ENCODE measurements around the gene TADA2A. TPM values are rescaled to one million over a fixed set of nuclear protein-coding genes. Genes with fewer than 3 reads are reported as not detected.

Gene TADA2A
- total RNA-seq, 1 experiment from 2014 or later = 25.2 TPM

DNA sequence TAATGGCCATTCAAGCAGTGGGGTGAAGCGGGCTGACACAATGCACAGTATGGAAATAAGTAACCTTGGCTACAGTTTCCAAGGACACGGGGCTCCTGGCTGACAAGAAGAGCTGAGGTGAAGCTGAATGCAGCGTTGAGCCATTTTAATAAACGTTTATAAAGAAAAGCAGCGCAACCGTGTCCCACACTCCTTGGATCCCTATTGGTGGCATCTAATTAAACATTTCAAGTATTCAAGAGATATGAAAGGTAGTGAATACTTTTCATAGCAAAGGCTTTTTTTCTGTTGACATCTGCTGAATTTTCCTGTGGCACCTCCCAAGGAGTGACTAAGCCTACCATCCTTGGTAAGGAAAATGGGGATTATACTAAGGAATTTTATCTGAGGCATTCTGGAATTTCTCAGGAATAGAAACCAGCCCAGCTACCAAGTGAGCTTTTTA is 109.5 kb downstream of the TADA2A start:
- no peaks in the 10 kb centered on the region for H3K79me2 ChIP-seq (ENCODE audit: low read depth)
- H3K27me3 ChIP-seq (ENCODE audit: insufficient read depth, low read depth) = no peaks in the 10 kb centered on the region
- CTCF ChIA-PET = no interaction called here
- intact Hi-C loops (cut with micrococcal nuclease; ENCODE audit: unreplicated experiment) = no loop called here
- DNase-seq = no peak
- POLR2A ChIA-PET (ENCODE audit: unreplicated experiment) = no interaction called here
- H2AFZ ChIP-seq = no peak overlapping the region
- H3F3A ChIP-seq (ENCODE audit: insufficient read depth, low read depth) = peaks cover 22% of the 10 kb centered on the region
- H3K9me3 ChIP-seq (ENCODE audit: insufficient read depth, low read depth) = no peaks in the 10 kb centered on the region
- no TSS peak for BruUV-seq (replicated peaks)
- no peaks in the 10 kb centered on the region for H3K9me2 ChIP-seq (ENCODE audit: insufficient read depth)
- no peak for TF ChIP-seq EZH2 (IDR thresholded peaks at IDR 0.05; ENCODE audit: low read depth)
- TF ChIP-seq, protein P1, sequence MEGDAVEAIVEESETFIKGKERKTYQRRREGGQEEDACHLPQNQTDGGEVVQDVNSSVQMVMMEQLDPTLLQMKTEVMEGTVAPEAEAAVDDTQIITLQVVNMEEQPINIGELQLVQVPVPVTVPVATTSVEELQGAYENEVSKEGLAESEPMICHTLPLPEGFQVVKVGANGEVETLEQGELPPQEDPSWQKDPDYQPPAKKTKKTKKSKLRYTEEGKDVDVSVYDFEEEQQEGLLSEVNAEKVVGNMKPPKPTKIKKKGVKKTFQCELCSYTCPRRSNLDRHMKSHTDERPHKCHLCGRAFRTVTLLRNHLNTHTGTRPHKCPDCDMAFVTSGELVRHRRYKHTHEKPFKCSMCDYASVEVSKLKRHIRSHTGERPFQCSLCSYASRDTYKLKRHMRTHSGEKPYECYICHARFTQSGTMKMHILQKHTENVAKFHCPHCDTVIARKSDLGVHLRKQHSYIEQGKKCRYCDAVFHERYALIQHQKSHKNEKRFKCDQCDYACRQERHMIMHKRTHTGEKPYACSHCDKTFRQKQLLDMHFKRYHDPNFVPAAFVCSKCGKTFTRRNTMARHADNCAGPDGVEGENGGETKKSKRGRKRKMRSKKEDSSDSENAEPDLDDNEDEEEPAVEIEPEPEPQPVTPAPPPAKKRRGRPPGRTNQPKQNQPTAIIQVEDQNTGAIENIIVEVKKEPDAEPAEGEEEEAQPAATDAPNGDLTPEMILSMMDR (conservative IDR thresholded peaks at IDR 0.05) = no peak
- H3K4me3 ChIP-seq = no peak overlapping the region
- H4K20me1 ChIP-seq (ENCODE audit: insufficient read depth) = peaks cover 16% of the 10 kb centered on the region
- H3K27ac ChIP-seq = no peak overlapping the region
- H3K4me2 ChIP-seq = no peak overlapping the region
- peaks cover 8% of the 10 kb centered on the region for H3K36me3 ChIP-seq (ENCODE audit: low read depth)
- H3K4me1 ChIP-seq (replicated peaks; ENCODE audit: insufficient read depth) = no peaks in the 10 kb centered on the region

DNA sequence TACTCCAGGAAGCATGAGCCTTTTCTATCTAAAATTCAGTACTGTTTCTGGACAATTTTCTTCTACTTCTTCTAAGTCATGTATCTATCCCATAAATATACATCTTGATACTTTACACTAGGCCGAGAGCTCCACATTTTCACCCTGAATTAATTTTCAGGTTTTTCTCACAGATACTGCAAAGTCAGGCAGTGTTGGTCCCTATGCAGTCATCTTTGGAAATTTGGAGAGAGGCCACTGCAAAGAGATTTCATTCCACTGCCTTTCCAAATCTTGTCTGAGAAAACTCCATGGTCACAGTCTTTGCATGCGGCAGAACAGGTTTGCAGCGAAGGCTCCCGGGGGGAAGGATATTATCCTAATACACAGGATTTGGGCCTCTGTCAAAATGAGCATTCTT is 111.2 kb downstream of the TADA2A start:
- peaks cover 16% of the 10 kb centered on the region for H3F3A ChIP-seq (ENCODE audit: insufficient read depth, low read depth)
- H3K4me2 ChIP-seq = no peak overlapping the region
- no peak overlapping the region for H3K27ac ChIP-seq
- H3K27me3 ChIP-seq (ENCODE audit: insufficient read depth, low read depth) = no peaks in the 10 kb centered on the region
- no TSS peak for BruUV-seq (replicated peaks)
- ChIA-PET CTCF (no interaction called here), POLR2A (ENCODE audit: unreplicated experiment) (no interaction called here)
- no peaks in the 10 kb centered on the region for H3K79me2 ChIP-seq (ENCODE audit: low read depth)
- H3K9me2 ChIP-seq (ENCODE audit: insufficient read depth) = no peaks in the 10 kb centered on the region
- peaks cover 6% of the 10 kb centered on the region for H3K36me3 ChIP-seq (ENCODE audit: low read depth)
- H3K9me3 ChIP-seq (ENCODE audit: insufficient read depth, low read depth) = no peaks in the 10 kb centered on the region
- DNase-seq = no peak
- H3K4me3 ChIP-seq = no peak overlapping the region
- no peak overlapping the region for H2AFZ ChIP-seq
- H3K4me1 ChIP-seq (replicated peaks; ENCODE audit: insufficient read depth) = no peaks in the 10 kb centered on the region
- intact Hi-C loops (cut with micrococcal nuclease; ENCODE audit: unreplicated experiment) = no loop called here
- H4K20me1 ChIP-seq (ENCODE audit: insufficient read depth) = peaks cover 11% of the 10 kb centered on the region
- TF ChIP-seq, protein P1 (conservative IDR thresholded peaks at IDR 0.05) = no peak
- TF ChIP-seq EZH2 (IDR thresholded peaks at IDR 0.05; ENCODE audit: low read depth) = no peak

DNA sequence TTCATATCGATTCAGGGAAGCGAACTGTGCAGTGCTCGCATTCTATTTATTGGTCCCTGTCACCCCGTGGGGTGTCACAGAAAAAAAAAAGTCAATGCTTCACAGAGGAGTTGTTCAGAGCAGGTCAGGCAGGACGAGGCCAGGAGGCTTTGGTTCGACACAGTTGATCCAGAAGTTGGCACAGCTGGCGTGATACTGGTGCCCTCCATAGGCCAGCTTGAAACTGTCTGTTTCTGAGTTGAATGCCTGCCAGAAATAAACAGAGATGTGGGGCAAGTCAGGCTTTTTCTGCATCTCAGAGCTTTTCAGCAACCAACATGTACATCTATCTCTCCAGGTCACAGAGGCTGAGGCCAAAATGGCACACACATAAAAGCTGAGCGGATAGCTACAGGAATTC is 112.1 kb downstream of the TADA2A start:
- H3K9me3 ChIP-seq (ENCODE audit: insufficient read depth, low read depth) = no peaks in the 10 kb centered on the region
- H3K4me3 ChIP-seq = no peak overlapping the region
- H3K79me2 ChIP-seq (ENCODE audit: low read depth) = no peaks in the 10 kb centered on the region
- no peaks in the 10 kb centered on the region; the same call in 1 of the 2 replicates for H3K36me3 ChIP-seq (ENCODE audit: low read depth)
- peaks cover 11% of the 10 kb centered on the region for H3F3A ChIP-seq (ENCODE audit: insufficient read depth, low read depth)
- H3K4me1 ChIP-seq (replicated peaks; ENCODE audit: insufficient read depth) = no peaks in the 10 kb centered on the region
- CTCF ChIA-PET = no interaction called here
- POLR2A ChIA-PET (ENCODE audit: unreplicated experiment) = no interaction called here
- no peak overlapping the region for H3K27ac ChIP-seq
- BruUV-seq (replicated peaks) = no TSS peak
- H3K4me2 ChIP-seq = no peak overlapping the region
- no peak for TF ChIP-seq EZH2 (IDR thresholded peaks at IDR 0.05; ENCODE audit: low read depth)
- TF ChIP-seq, protein P1 (conservative IDR thresholded peaks at IDR 0.05) = no peak
- H3K27me3 ChIP-seq (ENCODE audit: insufficient read depth, low read depth) = no peaks in the 10 kb centered on the region
- H2AFZ ChIP-seq = no peak overlapping the region
- intact Hi-C loops (cut with micrococcal nuclease; ENCODE audit: unreplicated experiment) = no loop called here
- H4K20me1 ChIP-seq (ENCODE audit: insufficient read depth) = peaks cover 7% of the 10 kb centered on the region; the same call in 1 of the 2 replicates
- H3K9me2 ChIP-seq (ENCODE audit: insufficient read depth) = no peaks in the 10 kb centered on the region
- no peak for DNase-seq

Data from PC-9 (cell line).